ENCODE results near the gene SAMD11. TPM values are rescaled to one million over a fixed set of nuclear protein-coding genes. Genes with fewer than 3 reads are reported as not detected.

SAMD11 gene
- total RNA-seq, 1 donor from 2014 or later = 6.1 TPM

GRCh38 chr1:962381-963300 lies 38.9 kb downstream of the SAMD11 start:
- no peak for DNase-seq

GRCh38 chr1:963301-963651 lies 39.6 kb downstream of the SAMD11 start:
- no peak for DNase-seq

- DNase-seq = no peak
These were observed 40.2 kb downstream of the SAMD11 start for GRCh38 chr1:963746-964525.

GRCh38 chr1:964691-965525 lies 41.2 kb downstream of the SAMD11 start:
- no peak for DNase-seq

- DNase-seq = no peak
These were observed 41.9 kb downstream of the SAMD11 start for GRCh38 chr1:965526-966134.

- no peak for DNase-seq
These were observed 42.5 kb downstream of the SAMD11 start, which contains the start of gene PLEKHN1 for GRCh38 chr1:966135-966703. TSS of gene PLEKHN1 (plus strand) at chr1:966482. CDS start at chr1:966532, 50 bp downstream.

- DNase-seq = peak; percentile 48
These were observed 43.1 kb downstream of the SAMD11 start for GRCh38 chr1:966704-967300.

- no peak for DNase-seq
These were observed 44.0 kb downstream of the SAMD11 start for GRCh38 chr1:967466-968343.

GRCh38 chr1:969260-969855 lies 45.6 kb downstream of the SAMD11 start:
- DNase-seq = no peak

- DNase-seq = no peak
These were observed 46.7 kb downstream of the SAMD11 start for GRCh38 chr1:970242-970972.

GRCh38 chr1:970973-971730 lies 47.4 kb downstream of the SAMD11 start:
- no peak for DNase-seq

- no peak for DNase-seq
These were observed 48.2 kb downstream of the SAMD11 start for GRCh38 chr1:971751-972506.

- DNase-seq = no peak
These were observed 49.2 kb downstream of the SAMD11 start for GRCh38 chr1:972726-973458.

- no peak for DNase-seq
These were observed 50.0 kb downstream of the SAMD11 start for GRCh38 chr1:973459-974292.

GRCh38 chr1:974293-974640 lies 50.5 kb downstream of the SAMD11 start:
- DNase-seq = no peak

Measured in tongue (tissue), 2 donors.